Retinal pigment epithelial cell (primary cell): ENCODE data around the gene SAE1.

Experiments used
- DNase-seq: peaks from one replicate; pipeline ENCODE4 v3.0.0-alpha.2; 2010; ENCODE audit warnings: low read depth
- H3K4me3 ChIP-seq: 2 replicates; pipeline ENCODE4 v1.5.1; 2011; ENCODE audit warnings: mild to moderate bottlenecking, low read length, control low read depth, moderate library complexity
- TF ChIP-seq, protein P1 (sequence below): conservative IDR thresholded peaks from 2 replicates; pipeline ENCODE4 v1.5.1; 2011; ENCODE audit warnings: low read depth, low read length, control low read depth, inconsistent platforms

The SAE1 gene

DNA sequence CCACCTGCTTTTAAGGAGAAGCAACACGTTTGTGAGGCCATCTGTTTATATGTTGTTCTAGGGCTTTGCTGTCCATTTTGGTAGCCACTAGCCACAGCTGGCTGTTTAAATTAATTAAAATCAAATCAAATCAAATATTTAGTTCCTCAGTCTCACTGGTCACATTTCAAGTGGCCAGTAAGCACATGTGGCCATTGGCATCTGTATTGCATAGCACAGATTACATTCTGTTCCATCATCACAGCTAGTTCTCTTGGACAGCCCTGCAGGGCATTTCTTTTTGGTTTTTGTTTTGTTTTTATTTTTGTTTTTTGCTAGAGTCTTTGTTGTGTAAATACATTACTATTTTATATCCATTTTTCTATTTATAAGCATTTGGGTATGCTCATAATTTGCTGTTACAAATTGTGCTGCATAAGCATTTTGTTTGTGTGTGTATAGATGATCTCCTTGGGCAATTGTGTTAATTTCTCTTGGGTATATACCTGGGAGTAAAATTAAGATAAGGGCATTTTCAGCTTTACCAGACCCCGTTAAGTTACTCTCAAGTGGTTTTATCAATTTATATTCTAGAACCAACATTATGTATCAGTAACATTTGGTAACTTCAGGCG lies 31.3 kb downstream of the SAE1 start:
- H3K4me3 ChIP-seq: no peak overlapping the region
- TF ChIP-seq, protein P1, sequence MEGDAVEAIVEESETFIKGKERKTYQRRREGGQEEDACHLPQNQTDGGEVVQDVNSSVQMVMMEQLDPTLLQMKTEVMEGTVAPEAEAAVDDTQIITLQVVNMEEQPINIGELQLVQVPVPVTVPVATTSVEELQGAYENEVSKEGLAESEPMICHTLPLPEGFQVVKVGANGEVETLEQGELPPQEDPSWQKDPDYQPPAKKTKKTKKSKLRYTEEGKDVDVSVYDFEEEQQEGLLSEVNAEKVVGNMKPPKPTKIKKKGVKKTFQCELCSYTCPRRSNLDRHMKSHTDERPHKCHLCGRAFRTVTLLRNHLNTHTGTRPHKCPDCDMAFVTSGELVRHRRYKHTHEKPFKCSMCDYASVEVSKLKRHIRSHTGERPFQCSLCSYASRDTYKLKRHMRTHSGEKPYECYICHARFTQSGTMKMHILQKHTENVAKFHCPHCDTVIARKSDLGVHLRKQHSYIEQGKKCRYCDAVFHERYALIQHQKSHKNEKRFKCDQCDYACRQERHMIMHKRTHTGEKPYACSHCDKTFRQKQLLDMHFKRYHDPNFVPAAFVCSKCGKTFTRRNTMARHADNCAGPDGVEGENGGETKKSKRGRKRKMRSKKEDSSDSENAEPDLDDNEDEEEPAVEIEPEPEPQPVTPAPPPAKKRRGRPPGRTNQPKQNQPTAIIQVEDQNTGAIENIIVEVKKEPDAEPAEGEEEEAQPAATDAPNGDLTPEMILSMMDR: no peak
- no peak for DNase-seq

DNA sequence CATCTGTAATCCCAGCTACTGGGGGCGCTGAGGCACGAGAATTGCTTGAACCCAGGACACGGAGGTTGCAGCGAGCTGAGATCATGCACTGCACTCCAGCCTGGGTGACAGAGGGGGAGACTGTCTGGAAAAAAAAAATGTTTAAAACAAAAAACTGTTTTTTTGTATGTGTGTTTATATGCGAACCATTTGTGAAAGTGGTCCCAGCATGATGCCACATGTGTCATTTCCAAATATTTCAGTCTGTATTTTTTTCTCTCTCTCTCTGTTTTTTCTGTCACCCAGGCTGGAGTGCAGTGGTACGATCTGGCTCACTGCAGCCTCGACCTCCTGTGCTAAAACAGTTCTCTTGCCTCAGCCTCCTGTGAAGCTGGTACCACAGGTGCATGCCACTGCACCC lies 37.4 kb downstream of the SAE1 start:
- TF ChIP-seq, protein P1: no peak
- DNase-seq: no peak
- no peak overlapping the region for H3K4me3 ChIP-seq

DNA sequence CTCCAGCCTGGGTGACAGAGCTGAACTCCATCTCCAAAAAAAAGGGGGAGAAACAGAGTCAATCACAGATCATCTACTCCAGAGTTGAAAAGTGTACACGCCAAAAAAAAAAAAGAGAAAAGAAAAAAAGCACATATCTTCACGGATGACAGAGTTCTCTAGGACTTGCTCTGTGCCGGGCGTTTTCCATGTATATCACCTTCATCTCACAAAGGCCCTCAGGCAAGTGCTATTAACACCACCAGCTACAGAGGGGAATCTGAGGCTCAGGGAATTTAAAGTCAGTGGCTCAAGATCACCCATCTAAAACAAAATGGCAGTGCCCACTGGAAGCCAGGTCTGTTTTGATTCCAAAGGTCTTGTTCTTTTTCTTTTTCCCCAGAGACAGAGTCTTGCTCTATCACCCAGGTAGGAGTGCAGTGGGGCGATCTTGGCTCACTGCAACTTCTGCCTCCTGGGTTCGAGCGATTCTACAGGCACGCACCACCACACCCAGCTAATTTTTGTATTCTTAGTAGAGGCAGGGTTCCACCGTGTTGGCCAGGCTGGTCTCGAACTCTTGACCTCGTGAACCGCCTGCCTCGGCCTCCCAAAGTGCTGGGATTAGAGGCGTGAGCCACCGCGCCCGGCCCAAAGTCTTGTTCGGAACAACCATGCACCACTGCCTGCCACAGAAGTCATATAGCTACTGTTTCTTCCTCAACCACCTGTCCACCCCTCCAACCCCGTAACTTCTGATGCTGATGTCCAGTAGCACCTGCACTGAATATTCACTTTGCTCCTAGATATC lies 42.2 kb downstream of the SAE1 start:
- no peak for DNase-seq
- no peak overlapping the region for H3K4me3 ChIP-seq
- TF ChIP-seq, protein P1: no peak

DNA sequence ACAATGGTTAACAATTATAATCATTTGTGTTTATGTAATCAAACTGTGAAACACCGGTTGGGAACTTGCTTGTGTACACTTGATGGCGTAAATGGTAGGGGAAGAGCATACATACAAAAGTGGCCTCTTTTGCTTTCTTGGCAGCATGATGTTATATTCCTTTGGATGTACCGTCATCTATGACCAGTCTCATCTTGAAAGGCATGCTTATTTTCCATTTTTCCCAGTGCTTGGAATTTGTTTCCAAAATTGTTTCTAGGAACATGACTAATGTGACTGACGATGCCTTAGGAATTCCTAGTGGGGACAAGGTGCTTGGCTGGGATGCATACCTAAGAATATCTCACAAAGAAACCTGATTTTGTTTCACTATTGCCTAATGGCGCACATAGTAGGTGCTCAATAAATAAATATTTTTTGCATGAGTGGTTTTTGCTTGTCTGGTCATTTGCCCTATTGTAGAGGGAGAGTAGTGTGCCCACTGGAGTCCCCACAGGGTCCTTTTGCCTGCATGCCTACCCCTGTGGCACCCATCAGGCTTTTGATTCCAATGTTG lies 45.5 kb downstream of the SAE1 start:
- no peak overlapping the region for H3K4me3 ChIP-seq
- TF ChIP-seq, protein P1: no peak
- DNase-seq: no peak

DNA sequence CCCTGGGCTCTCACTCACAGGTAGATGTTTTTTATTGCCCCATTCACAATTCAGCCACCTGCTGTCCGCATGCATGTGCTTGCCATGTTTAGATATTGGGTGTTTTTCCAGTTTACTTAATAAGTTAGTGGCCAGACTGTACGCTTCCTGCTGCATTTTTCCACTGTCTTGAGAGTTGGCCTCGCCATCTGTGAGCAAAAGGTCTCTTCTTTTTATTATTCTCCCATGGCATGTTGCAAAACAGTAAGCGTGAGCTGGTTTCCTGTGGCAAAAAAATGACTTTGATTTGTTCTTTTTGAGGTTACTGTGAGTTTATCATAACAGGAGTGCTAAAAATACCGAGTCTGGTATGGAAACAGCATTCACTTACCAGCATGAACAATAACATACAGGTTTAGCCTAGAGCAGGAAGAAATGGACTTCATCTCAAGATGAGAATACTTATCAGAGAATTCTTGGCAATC lies 46.0 kb downstream of the SAE1 start:
- TF ChIP-seq, protein P1: no peak
- no peak for DNase-seq
- no peak overlapping the region for H3K4me3 ChIP-seq

DNA sequence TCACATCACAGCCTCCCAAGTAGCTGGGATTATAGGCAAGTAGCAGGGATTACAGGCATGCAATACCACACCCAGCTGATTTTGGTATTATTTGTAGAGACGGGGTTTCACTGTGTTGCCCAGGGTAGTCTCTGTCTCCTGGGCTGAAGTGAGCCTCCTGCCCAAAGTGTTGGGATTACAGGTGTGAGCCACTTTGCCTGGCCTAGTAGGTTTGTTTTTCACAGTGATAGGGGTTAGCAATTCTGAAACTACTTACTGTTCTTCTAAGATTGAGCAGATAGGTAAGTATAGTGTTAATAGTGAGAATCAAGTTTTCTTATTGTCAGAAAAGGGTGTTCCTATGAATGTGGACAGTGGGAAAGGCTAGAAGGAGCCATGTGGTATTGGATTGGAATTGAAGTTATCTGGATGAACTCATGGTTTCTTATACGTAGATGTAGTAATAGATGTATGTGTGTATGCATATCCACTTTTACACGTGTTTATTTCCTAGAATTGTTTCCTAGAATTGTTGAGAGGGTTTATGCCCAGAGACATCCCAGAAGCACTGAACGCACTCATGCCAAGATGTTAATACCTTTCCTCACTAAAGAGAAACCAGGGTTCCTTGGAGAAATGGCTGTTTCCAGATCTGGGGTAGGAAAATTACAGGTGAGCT lies 49.1 kb downstream of the SAE1 start:
- no peak for DNase-seq
- no peak overlapping the region for H3K4me3 ChIP-seq
- TF ChIP-seq, protein P1: no peak
